Measurements from ENCODE around the gene FCGR3A.
"Not testable (repeated sequence)": the region's sequence is repeated elsewhere in the genome, so short reads cannot be mapped to it uniquely, and the experiment has no call there.

The FCGR3A gene

DNA sequence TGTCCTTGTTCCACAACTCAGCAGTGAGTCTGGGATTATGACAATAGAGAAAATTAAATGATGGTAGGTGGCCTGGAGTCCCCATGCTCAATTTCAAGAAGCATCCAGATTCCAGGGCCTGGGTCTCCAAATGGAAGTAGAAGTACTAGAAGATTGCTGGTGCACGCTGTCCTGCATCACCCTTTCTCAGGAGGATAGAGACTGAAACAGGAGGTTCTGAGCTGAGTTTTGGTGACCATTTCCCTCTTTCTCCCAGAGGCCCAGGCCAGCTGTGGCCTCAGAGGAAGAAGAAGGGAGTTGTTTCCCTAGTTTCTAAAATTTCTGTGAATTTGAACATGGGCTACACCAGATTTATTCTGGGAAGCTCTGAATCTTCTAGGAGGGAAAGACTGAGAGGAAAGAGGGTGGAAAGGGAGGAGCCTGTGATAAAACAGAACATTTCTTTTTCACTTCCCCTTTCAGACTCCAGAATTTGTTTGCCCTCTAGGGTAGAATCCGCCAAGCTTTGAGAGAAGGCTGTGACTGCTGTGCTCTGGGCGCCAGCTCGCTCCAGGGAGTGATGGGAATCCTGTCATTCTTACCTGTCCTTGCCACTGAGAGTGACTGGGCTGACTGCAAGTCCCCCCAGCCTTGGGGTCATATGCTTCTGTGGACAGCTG is 31.4 kb upstream of the FCGR3A start:
- H3K27ac ChIP-seq (ENCODE audit: poor library complexity, severe bottlenecking); H3K4me1 ChIP-seq (ENCODE audit: insufficient read depth, poor library complexity, severe bottlenecking); H3K4me3 ChIP-seq (ENCODE audit: severe bottlenecking); ATAC-seq (ENCODE audit: low read depth); H3K27me3 ChIP-seq (ENCODE audit: insufficient read depth, poor library complexity, severe bottlenecking); H3K9me3 ChIP-seq (ENCODE audit: severe bottlenecking); H3K36me3 ChIP-seq (ENCODE audit: low read depth); DNase-seq (ENCODE audit: low spot score): not testable (repeated sequence)

- H3K27ac ChIP-seq (ENCODE audit: poor library complexity, severe bottlenecking); H3K4me1 ChIP-seq (ENCODE audit: insufficient read depth, poor library complexity, severe bottlenecking); H3K4me3 ChIP-seq (ENCODE audit: severe bottlenecking); H3K36me3 ChIP-seq (ENCODE audit: low read depth); DNase-seq (ENCODE audit: low spot score); H3K27me3 ChIP-seq (ENCODE audit: insufficient read depth, poor library complexity, severe bottlenecking); H3K9me3 ChIP-seq (ENCODE audit: severe bottlenecking); ATAC-seq (ENCODE audit: low read depth): not testable (repeated sequence)
Observed at GRCh38 chr1:161579856-161580507, 30.4 kb upstream of the FCGR3A start.

GRCh38 chr1:161576676-161577075 is 27.1 kb upstream of the FCGR3A start:
- not testable (repeated sequence) for H3K4me3 ChIP-seq (ENCODE audit: severe bottlenecking); DNase-seq (ENCODE audit: low spot score); H3K27me3 ChIP-seq (ENCODE audit: insufficient read depth, poor library complexity, severe bottlenecking); H3K36me3 ChIP-seq (ENCODE audit: low read depth); H3K9me3 ChIP-seq (ENCODE audit: severe bottlenecking); H3K27ac ChIP-seq (ENCODE audit: poor library complexity, severe bottlenecking); H3K4me1 ChIP-seq (ENCODE audit: insufficient read depth, poor library complexity, severe bottlenecking); ATAC-seq (ENCODE audit: low read depth)

GRCh38 chr1:161571703-161572102 is 22.1 kb upstream of the FCGR3A start:
- not testable (repeated sequence) for H3K27ac ChIP-seq (ENCODE audit: poor library complexity, severe bottlenecking); H3K4me3 ChIP-seq (ENCODE audit: severe bottlenecking); H3K9me3 ChIP-seq (ENCODE audit: severe bottlenecking); ATAC-seq (ENCODE audit: low read depth); H3K36me3 ChIP-seq (ENCODE audit: low read depth); H3K27me3 ChIP-seq (ENCODE audit: insufficient read depth, poor library complexity, severe bottlenecking); DNase-seq (ENCODE audit: low spot score); H3K4me1 ChIP-seq (ENCODE audit: insufficient read depth, poor library complexity, severe bottlenecking)

DNA sequence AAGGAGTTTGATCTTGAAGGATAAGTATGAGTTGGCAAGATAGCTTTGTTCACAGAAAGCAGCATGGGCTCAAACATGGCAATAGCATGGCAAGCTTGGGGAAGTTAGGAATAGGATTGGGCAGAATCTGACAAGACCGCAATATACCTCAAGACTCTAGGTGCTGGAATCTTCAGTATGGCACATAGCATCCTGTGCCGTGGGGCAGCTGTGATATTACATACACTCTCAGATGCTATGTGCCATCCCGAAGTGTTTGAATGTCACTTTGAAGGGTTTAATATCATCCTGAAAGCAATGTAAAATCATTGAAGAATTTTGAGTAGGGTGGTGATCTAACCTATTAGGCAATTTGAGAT is 17.0 kb upstream of the FCGR3A start:
- H3K36me3 ChIP-seq (ENCODE audit: low read depth); H3K27ac ChIP-seq (ENCODE audit: poor library complexity, severe bottlenecking); H3K4me3 ChIP-seq (ENCODE audit: severe bottlenecking); H3K9me3 ChIP-seq (ENCODE audit: severe bottlenecking); H3K27me3 ChIP-seq (ENCODE audit: insufficient read depth, poor library complexity, severe bottlenecking); DNase-seq (ENCODE audit: low spot score); H3K4me1 ChIP-seq (ENCODE audit: insufficient read depth, poor library complexity, severe bottlenecking): not testable (repeated sequence)
- ATAC-seq (ENCODE audit: low read depth) = peak; percentile 50; the same call in 1 of the 3 replicates

- DNase-seq (ENCODE audit: low spot score); H3K27me3 ChIP-seq (ENCODE audit: insufficient read depth, poor library complexity, severe bottlenecking); H3K4me3 ChIP-seq (ENCODE audit: severe bottlenecking); H3K36me3 ChIP-seq (ENCODE audit: low read depth); H3K4me1 ChIP-seq (ENCODE audit: insufficient read depth, poor library complexity, severe bottlenecking); H3K9me3 ChIP-seq (ENCODE audit: severe bottlenecking); H3K27ac ChIP-seq (ENCODE audit: poor library complexity, severe bottlenecking); ATAC-seq (ENCODE audit: low read depth): not testable (repeated sequence)
Observed at GRCh38 chr1:161563522-161563921, 13.9 kb upstream of the FCGR3A start.

- not testable (repeated sequence) for H3K27ac ChIP-seq (ENCODE audit: poor library complexity, severe bottlenecking); ATAC-seq (ENCODE audit: low read depth); DNase-seq (ENCODE audit: low spot score); H3K4me1 ChIP-seq (ENCODE audit: insufficient read depth, poor library complexity, severe bottlenecking); H3K9me3 ChIP-seq (ENCODE audit: severe bottlenecking); H3K27me3 ChIP-seq (ENCODE audit: insufficient read depth, poor library complexity, severe bottlenecking); H3K4me3 ChIP-seq (ENCODE audit: severe bottlenecking); H3K36me3 ChIP-seq (ENCODE audit: low read depth)
Observed at GRCh38 chr1:161562441-161562840, 12.8 kb upstream of the FCGR3A start.

DNA sequence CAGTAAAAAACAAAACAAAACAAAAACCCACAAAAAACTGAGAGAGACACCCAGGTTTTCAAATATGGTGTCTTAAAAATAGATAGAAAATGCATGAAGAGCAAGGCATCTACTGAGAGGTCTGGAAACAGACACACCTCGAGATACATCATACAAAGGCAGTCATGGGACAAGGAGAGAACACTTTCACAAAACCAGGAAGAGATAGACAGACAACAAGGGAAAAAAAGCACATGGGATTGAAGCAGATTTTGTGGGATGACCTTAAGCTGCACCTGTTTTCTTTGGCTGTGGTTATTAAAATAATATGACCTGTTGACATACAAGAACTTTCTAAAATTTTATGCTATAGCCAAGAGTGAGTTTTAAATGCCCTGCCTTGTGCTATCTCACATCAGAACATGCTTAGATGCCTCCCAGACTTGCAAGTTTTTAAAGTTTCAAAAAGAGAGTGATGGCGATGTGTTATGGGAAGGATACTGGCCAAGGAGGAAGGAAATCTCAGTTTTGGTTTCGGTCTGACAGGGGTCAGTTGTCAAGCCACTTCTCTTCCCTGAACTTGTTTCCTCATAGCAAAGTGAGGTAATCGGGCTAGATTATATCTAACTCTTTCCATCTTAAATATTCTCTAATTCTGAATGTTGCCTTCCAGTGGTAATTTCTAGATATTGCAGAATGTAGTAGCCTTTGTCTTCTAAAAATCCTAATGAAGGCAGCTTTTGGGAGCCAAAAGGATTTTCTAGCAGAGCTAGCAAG is 11.5 kb upstream of the FCGR3A start:
- ATAC-seq (ENCODE audit: low read depth) = not testable (repeated sequence)

GRCh38 chr1:161557506-161558450 is 8.2 kb upstream of the FCGR3A start:
- not testable (repeated sequence) for H3K27ac ChIP-seq (ENCODE audit: poor library complexity, severe bottlenecking); DNase-seq (ENCODE audit: low spot score); H3K4me3 ChIP-seq (ENCODE audit: severe bottlenecking); ATAC-seq (ENCODE audit: low read depth); H3K36me3 ChIP-seq (ENCODE audit: low read depth); H3K4me1 ChIP-seq (ENCODE audit: insufficient read depth, poor library complexity, severe bottlenecking); H3K9me3 ChIP-seq (ENCODE audit: severe bottlenecking); H3K27me3 ChIP-seq (ENCODE audit: insufficient read depth, poor library complexity, severe bottlenecking)

More for the DNA sequence above, 11.5 kb upstream of the FCGR3A start:
- H3K36me3 ChIP-seq (ENCODE audit: low read depth); H3K27me3 ChIP-seq (ENCODE audit: insufficient read depth, poor library complexity, severe bottlenecking); H3K4me1 ChIP-seq (ENCODE audit: insufficient read depth, poor library complexity, severe bottlenecking); H3K27ac ChIP-seq (ENCODE audit: poor library complexity, severe bottlenecking); DNase-seq (ENCODE audit: low spot score); H3K4me3 ChIP-seq (ENCODE audit: severe bottlenecking); H3K9me3 ChIP-seq (ENCODE audit: severe bottlenecking): not testable (repeated sequence)

DNA sequence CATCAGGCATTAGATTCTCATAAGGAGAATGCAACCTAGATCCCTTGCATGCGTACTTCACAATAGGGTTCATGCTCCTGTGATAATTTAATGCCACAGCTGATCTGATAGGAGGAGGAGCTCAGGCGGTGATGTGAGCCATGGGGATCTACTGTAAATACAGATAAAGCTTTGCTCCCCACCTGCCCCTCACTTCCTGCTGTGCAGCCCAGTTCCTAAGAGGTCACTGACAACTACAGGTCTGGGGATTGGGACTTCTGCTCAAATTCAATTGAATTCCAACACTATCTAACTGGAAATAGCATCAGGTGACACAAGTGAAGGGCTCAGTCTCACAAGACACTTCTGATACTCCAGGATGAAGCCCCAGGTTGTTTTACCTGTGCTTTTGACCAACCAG is 7.4 kb upstream of the FCGR3A start:
- not testable (repeated sequence) for DNase-seq (ENCODE audit: low spot score); H3K4me1 ChIP-seq (ENCODE audit: insufficient read depth, poor library complexity, severe bottlenecking); H3K27me3 ChIP-seq (ENCODE audit: insufficient read depth, poor library complexity, severe bottlenecking); H3K36me3 ChIP-seq (ENCODE audit: low read depth); H3K27ac ChIP-seq (ENCODE audit: poor library complexity, severe bottlenecking); H3K9me3 ChIP-seq (ENCODE audit: severe bottlenecking); H3K4me3 ChIP-seq (ENCODE audit: severe bottlenecking); ATAC-seq (ENCODE audit: low read depth)

- not testable (repeated sequence) for H3K4me1 ChIP-seq (ENCODE audit: insufficient read depth, poor library complexity, severe bottlenecking); H3K4me3 ChIP-seq (ENCODE audit: severe bottlenecking); H3K36me3 ChIP-seq (ENCODE audit: low read depth); DNase-seq (ENCODE audit: low spot score); H3K27me3 ChIP-seq (ENCODE audit: insufficient read depth, poor library complexity, severe bottlenecking); ATAC-seq (ENCODE audit: low read depth); H3K9me3 ChIP-seq (ENCODE audit: severe bottlenecking); H3K27ac ChIP-seq (ENCODE audit: poor library complexity, severe bottlenecking)
Observed at GRCh38 chr1:161556143-161556542, 6.5 kb upstream of the FCGR3A start.
